SK-N-MC (cell line): ENCODE measurements around the gene PPP4R2.
"Not testable (repeated sequence)": the region's sequence is repeated elsewhere in the genome, so short reads cannot be mapped to it uniquely, and the experiment has no call there.

Source experiments
- DNase-seq: peaks from one replicate; pipeline ENCODE4 v3.0.0-alpha.2; 2011; ENCODE audit warnings: low read depth, low spot score
- H3K27ac ChIP-seq: fragments of 200-600 bp; sonication (generic); 2 replicates; pipeline ENCODE4 v1.5.1; 2016; ENCODE audit warnings: mixed run types
- H3K36me3 ChIP-seq: fragments of 200-600 bp; sonication (generic); 2 replicates; pipeline ENCODE4 v1.6.1; 2017; ENCODE audit warnings: antibody characterized with exemption, low read length, mixed read lengths; ENCODE audit not compliant: insufficient read depth
- H3K4me3 ChIP-seq: fragments of 200-600 bp; sonication (generic); 2 replicates; pipeline ENCODE4 v1.5.1; 2016
- H3K9ac ChIP-seq: fragments of 200-600 bp; sonication (generic); 2 replicates; pipeline ENCODE4 v1.8.0; 2017; ENCODE audit warnings: mixed run types, mixed read lengths; ENCODE audit not compliant: insufficient read length
- H3K9me3 ChIP-seq: fragments of 200-600 bp; sonication (generic); 2 replicates; pipeline ENCODE4 v1.6.1; 2017; ENCODE audit warnings: low read depth, mild to moderate bottlenecking, antibody characterized with exemption, low read length, moderate library complexity, mixed read lengths
- EZH2 ChIP-seq: fragments of 200-600 bp; sonication (generic); IDR thresholded peaks from one replicate; pipeline ENCODE4 v1.6.1; 2017; ENCODE audit warnings: antibody characterized with exemption
- FOXP2 ChIP-seq: optimal IDR thresholded peaks from 2 replicates; pipeline ENCODE3; 2011; ENCODE audit warnings: mild to moderate bottlenecking, moderate library complexity; ENCODE audit not compliant: insufficient read depth; ENCODE audit errors: extremely low read length, control extremely low read depth
- POLR2AphosphoS5 ChIP-seq: IDR thresholded peaks from 2 replicates; pipeline ENCODE4 v1.6.1; 2012; ENCODE audit warnings: mild to moderate bottlenecking, low read depth, low read length, borderline replicate concordance

PPP4R2 gene

DNA sequence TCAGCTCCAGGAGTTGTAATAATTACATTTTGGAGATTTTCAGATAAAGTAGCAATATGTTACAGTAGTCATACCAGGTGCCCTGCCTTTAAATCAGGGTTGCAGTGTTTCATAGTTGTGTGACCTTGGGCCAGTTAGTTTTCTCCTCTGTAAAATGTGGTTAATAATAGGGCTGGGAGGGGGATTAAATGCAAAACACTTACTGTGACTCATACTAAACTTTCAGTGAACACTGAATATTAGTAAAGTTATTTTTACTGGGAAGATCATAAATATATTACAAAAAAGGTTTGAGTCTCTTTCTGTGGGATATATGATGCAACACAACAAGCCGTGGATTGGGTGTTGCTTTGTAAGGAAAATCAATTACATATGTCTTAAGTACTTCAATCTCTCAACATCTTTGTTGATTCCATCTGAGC is 63.7 kb downstream of the PPP4R2 start:
- DNase-seq: peak; percentile 42
- peak overlapping the region; percentile 38 for H3K4me3 ChIP-seq
- TF ChIP-seq FOXP2: no peak
- no peak for TF ChIP-seq EZH2
- TF ChIP-seq POLR2AphosphoS5: no peak
- H3K9ac ChIP-seq: peak overlapping the region; percentile 37
- peak overlapping the region; percentile 94 for H3K27ac ChIP-seq
- H3K36me3 ChIP-seq: peaks cover 28% of the 10 kb centered on the region
- no peaks in the 10 kb centered on the region for H3K9me3 ChIP-seq

DNA sequence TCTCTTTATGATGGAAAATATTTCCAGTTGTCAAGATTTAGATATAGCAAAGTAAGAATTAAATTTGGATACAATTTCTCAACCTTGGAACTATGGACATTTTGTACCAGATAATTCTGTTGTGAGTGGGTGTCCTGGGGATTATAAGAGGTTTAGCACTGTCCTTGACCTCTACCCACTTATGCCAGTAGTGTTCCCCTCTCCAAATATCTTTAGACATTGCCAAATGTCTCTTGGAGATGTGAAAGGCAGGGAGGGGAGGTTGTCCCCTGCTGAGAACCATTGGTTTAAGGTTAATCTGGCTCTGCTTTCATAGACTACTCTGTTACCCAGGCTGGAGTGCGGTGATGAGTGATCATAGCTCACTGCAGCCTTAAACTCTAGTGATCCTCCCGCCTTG is 64.8 kb downstream of the PPP4R2 start, which contains the start of gene EBLN2:
Gene EBLN2, plus strand, starts transcription at position 244 of the 400 bp plus-strand sequence. CDS start 423 bp downstream, outside the sequence.
- H3K27ac ChIP-seq: peak within 1 kb of the TSS; percentile 94
- TF ChIP-seq FOXP2 (no peak), EZH2 (no peak), POLR2AphosphoS5 (no peak)
- no peak within 1 kb of the TSS for H3K9ac ChIP-seq
- DNase-seq: no peak
- H3K4me3 ChIP-seq: 0 out of 2 replicates have a peak within 1 kb of the TSS, but pooled peaks have one; percentile 28
- peaks cover 31% of the 10 kb centered on the region for H3K36me3 ChIP-seq
- H3K9me3 ChIP-seq: no peaks in the 10 kb centered on the region

- not testable (repeated sequence) for H3K4me3 ChIP-seq, H3K9ac ChIP-seq, DNase-seq, H3K27ac ChIP-seq, H3K9me3 ChIP-seq
- peaks cover 37% of the 10 kb centered on the region for H3K36me3 ChIP-seq
Observed at GRCh38 chr3:73066243-73066642, 69.6 kb downstream of the PPP4R2 start.

GRCh38 chr3:73068419-73068818 is 71.8 kb downstream of the PPP4R2 start:
- Histone ChIP-seq H3K36me3 (peaks cover 22% of the 10 kb centered on the region), H3K9me3 (no peaks in the 10 kb centered on the region), H3K9ac (no peak overlapping the region), H3K27ac (no peak overlapping the region), H3K4me3 (no peak overlapping the region)
- no peak for TF ChIP-seq EZH2
- no peak for TF ChIP-seq POLR2AphosphoS5
- TF ChIP-seq FOXP2: no peak
- DNase-seq: no peak

GRCh38 chr3:73069187-73069586 is 72.6 kb downstream of the PPP4R2 start:
- no peak for DNase-seq
- TF ChIP-seq POLR2AphosphoS5 (no peak), FOXP2 (no peak), EZH2 (no peak)
- H3K4me3 ChIP-seq: no peak overlapping the region
- H3K9me3 ChIP-seq: no peaks in the 10 kb centered on the region
- H3K27ac ChIP-seq: no peak overlapping the region
- peaks cover 21% of the 10 kb centered on the region for H3K36me3 ChIP-seq
- no peak overlapping the region for H3K9ac ChIP-seq

GRCh38 chr3:73069775-73070444 is 73.3 kb downstream of the PPP4R2 start:
- peaks cover 14% of the 10 kb centered on the region for H3K36me3 ChIP-seq
- no peak overlapping the region for H3K4me3 ChIP-seq
- no peak overlapping the region for H3K9ac ChIP-seq
- no peak for DNase-seq
- no peaks in the 10 kb centered on the region for H3K9me3 ChIP-seq
- TF ChIP-seq FOXP2: no peak
- no peak for TF ChIP-seq POLR2AphosphoS5
- no peak for TF ChIP-seq EZH2
- no peak overlapping the region for H3K27ac ChIP-seq

DNA sequence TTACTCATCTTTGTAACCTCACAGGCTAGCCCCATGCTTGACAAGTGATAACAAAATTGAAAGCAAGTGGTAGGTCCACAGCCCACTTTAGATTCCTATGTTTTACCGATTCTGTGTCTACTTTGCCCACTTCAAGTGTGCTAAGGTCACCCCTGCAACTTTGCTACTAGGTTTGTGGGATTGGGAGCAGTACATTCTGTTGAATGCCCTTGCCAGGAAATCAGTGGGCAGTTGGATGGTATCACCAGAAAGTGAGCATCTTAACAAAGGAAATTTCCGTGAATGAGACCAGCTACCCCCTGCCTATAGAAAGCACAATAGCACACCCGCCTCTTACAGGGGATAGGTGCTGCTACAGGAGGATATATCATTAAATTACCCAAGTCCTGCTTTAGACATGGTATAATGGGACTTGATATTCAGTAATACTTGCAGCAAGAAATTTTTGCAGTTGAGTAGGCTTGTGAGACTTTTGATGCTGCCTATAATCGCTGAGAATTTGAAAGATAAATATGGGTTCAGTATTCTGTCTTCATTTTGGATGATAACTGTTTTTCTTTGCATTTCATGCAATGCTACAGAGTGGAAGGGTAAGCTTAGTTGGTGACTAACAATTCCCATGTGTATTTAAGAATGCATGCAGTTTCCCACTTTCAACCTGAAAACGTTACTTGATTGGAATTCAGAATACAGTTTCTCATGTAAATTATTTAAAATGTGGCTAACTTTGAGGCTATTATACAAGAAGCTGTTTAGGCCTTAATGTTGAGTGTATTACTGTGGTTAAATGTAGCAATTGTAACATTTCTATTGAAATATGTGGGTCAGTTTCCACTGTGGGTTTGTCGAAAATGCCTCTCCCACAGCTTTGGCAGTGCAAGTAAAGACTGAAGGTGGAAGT is 74.3 kb downstream of the PPP4R2 start:
- H3K4me3 ChIP-seq: no peak overlapping the region
- H3K36me3 ChIP-seq: peaks cover 8% of the 10 kb centered on the region; the same call in 1 of the 2 replicates
- DNase-seq: no peak
- no peak overlapping the region; the same call in 1 of the 2 replicates for H3K27ac ChIP-seq
- H3K9me3 ChIP-seq: no peaks in the 10 kb centered on the region
- H3K9ac ChIP-seq: no peak overlapping the region
- TF ChIP-seq POLR2AphosphoS5 (no peak), EZH2 (no peak), FOXP2 (no peak)

- Histone ChIP-seq H3K9ac (no peak overlapping the region), H3K27ac (no peak overlapping the region), H3K36me3 (peaks cover 3% of the 10 kb centered on the region; the same call in 1 of the 2 replicates), H3K9me3 (no peaks in the 10 kb centered on the region), H3K4me3 (no peak overlapping the region)
- no peak for DNase-seq
- TF ChIP-seq EZH2 (no peak), POLR2AphosphoS5 (no peak), FOXP2 (no peak)
Observed at GRCh38 chr3:73071952-73072351, 75.3 kb downstream of the PPP4R2 start.
